Measurements from ENCODE around the gene CALHM3.

- TF ChIP-seq EZH2 (IDR thresholded peaks at IDR 0.05) = no peak
- TF ChIP-seq POLR2AphosphoS5 (IDR thresholded peaks at IDR 0.05; ENCODE audit: borderline replicate concordance, low read depth, low read length) = no peak
Observed at GRCh38 chr10:103459615-103460014, 19.4 kb downstream of the CALHM3 start.
